OCI-LY1 (cell line): ENCODE data around the gene REC8.
"Not testable (repeated sequence)": the region's sequence is repeated elsewhere in the genome, so short reads cannot be mapped to it uniquely, and the experiment has no call there.

Source experiments
- EZH2 ChIP-seq: fragments of 200-600 bp; sonication (generic), shearing (Covaris generic); IDR thresholded peaks from 2 replicates; pipeline ENCODE4 v1.8.0; 2017; ENCODE audit warnings: borderline replicate concordance, mixed run types, mild to moderate bottlenecking, antibody characterized with exemption, low read length, moderate library complexity, mixed read lengths
- TF ChIP-seq, protein P1 (sequence below): fragments of 200-600 bp; sonication (generic), shearing (Covaris generic); IDR thresholded peaks from 2 replicates; pipeline ENCODE4 v1.5.1; 2017; ENCODE audit warnings: mild to moderate bottlenecking, antibody characterized with exemption, low read length, moderate library complexity, mixed read lengths

DNA sequence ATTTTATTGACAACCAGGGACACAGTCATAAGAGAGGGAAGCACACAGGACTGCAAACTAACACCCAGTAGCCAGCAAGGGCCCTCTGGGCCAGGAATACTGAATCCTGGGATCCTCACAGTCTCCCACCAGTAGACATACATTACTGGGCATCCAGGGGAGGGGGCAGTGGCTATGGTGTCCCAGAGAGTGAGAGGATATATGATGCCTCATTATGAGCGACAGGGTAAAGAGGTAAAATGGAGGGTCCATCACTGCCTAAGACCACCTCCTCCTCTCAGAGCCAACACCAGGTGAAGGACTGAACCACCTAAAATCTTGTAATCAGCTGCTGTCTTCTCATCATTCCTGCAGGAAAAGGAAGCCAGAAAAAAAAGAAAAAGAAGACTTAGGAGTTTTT is 45.0 kb downstream of the REC8 start:
- TF ChIP-seq EZH2, result not testable (repeated sequence)
- TF ChIP-seq, protein P1, sequence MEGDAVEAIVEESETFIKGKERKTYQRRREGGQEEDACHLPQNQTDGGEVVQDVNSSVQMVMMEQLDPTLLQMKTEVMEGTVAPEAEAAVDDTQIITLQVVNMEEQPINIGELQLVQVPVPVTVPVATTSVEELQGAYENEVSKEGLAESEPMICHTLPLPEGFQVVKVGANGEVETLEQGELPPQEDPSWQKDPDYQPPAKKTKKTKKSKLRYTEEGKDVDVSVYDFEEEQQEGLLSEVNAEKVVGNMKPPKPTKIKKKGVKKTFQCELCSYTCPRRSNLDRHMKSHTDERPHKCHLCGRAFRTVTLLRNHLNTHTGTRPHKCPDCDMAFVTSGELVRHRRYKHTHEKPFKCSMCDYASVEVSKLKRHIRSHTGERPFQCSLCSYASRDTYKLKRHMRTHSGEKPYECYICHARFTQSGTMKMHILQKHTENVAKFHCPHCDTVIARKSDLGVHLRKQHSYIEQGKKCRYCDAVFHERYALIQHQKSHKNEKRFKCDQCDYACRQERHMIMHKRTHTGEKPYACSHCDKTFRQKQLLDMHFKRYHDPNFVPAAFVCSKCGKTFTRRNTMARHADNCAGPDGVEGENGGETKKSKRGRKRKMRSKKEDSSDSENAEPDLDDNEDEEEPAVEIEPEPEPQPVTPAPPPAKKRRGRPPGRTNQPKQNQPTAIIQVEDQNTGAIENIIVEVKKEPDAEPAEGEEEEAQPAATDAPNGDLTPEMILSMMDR, result not testable (repeated sequence)
